Thoracic aorta (tissue), 2 donors: ENCODE data around the gene KCNQ4. TPM values are rescaled to one million over a fixed set of nuclear protein-coding genes. Genes with fewer than 3 reads are reported as not detected.

ENCODE experiments used
- ATAC-seq: fragments of 150-250 bp; one replicate; pipeline ENCODE4 v1.8.0; 2017; ENCODE audit warnings: low read depth; ENCODE audit not compliant: insufficient number of reproducible peaks, low FRiP score
- DNase-seq: peaks from one replicate; pipeline ENCODE4 v3.0.0-alpha.2; 2020; ENCODE audit warnings: low spot score
- H3K27ac ChIP-seq, 2 donors: fragments of 200-600 bp; sonication (generic); 1 replicate in 1 of 2; 2 replicates in 1 of 2; pipeline ENCODE4 v1.5.1; 2016; ENCODE audit warnings: mild to moderate bottlenecking in 2 of 2, moderate library complexity in 2 of 2
- H3K27me3 ChIP-seq: fragments of 200-600 bp; sonication (generic); replicated peaks from 2 replicates; pipeline ENCODE4 v1.6.0; 2016; ENCODE audit warnings: mild to moderate bottlenecking; ENCODE audit not compliant: insufficient read depth
- H3K36me3 ChIP-seq: fragments of 200-600 bp; sonication (generic); one replicate; pipeline ENCODE4 v1.5.1; 2016
- H3K4me1 ChIP-seq, 2 donors: fragments of 200-600 bp; sonication (generic); 1 replicate in 1 of 2; 2 replicates in 1 of 2; pipeline versions ENCODE4 v1.5.1 to v1.6.0; 2016; ENCODE audit warnings: low read depth in 2 of 2, mild to moderate bottlenecking in 1 of 2; ENCODE audit not compliant: control insufficient read depth in 1 of 2
- H3K4me3 ChIP-seq: fragments of 200-600 bp; sonication (generic); 2 replicates; pipeline ENCODE4 v1.5.1; 2016; ENCODE audit warnings: mild to moderate bottlenecking
- H3K9me3 ChIP-seq: fragments of 200-600 bp; sonication (generic); 2 replicates; pipeline ENCODE4 v1.5.1; 2016
- total RNA-seq, 2 donors: library from RNA; depleted of rRNA; stranded (reverse); fragments of >200 nt; gene quantifications; one replicate each; pipeline versions ENCODE4 v1.1.0 to v1.2.3, GENCODE V29; 2016
- TF ChIP-seq, protein P1 (sequence below): fragments of 200-600 bp; sonication (generic); IDR thresholded peaks from one replicate; pipeline ENCODE4 v1.5.1; 2019; ENCODE audit warnings: antibody characterized with exemption

KCNQ4 gene
- total RNA-seq, 2 donors from 2014 or later = 5.7 to 11.5 TPM

DNA sequence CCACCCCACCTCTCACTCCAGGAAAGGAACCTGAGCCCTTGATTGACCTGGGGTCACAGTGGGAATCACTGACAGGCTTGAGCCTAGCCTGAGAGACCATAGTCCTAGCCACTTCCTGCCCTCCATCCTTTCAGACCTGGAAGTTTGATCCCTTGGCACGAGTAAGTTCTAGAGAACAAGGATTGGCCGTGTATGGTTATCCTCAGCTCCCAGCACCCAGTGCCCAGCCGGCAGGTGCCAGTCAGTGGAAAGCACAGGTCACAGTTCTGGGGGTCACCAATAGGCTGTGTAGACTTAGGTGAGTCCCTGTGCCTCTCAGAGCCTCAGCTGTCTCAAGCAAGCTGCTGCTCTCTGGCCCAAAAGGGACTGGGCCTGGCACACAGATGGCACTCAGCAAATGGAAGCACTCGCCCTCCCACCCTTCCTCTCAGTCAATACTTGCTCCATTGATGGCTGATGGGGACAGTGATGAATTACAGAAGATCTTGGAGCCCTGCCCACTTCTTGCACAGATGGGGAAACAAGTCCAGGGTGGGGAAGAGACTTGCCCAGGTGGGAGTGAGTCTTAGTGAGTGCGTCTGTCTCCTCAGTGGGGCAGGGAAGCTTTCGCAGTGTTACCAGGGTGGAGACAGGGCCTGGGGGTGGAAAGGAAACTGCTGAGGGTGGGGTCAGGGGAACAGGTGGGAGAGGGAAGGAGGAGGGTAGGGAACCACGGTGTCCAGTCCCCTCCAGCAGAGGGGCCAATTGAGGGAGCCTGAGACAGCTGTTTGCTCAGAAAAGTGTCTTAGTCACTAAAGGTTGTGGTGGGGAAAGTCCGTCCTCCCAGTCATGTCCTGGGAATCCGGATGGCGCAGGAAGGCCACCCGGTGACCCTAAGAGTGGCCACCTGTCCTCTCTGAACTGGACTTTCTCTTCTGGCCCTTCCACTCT, 2.6 kb upstream of the KCNQ4 start:
- no peaks in the 10 kb centered on the region for H3K9me3 ChIP-seq

DNA sequence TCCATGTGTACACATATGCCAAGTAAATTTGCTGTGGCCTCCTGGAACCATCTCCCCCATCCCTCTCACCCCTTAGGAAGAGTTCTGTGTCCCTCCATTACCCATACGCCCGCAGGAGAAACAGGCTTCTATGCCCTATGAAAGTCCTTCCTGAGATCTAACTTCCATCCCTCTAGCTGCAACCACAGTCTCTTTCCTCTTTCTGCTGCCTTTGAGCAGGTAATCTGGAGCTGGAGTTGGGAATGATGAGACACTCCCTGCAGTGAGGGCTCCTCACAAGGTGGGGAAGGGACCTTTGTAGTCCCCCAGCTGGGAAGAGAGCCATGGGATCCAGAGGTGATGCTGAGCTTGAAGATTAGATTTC, 2.0 kb upstream of the KCNQ4 start:
- Histone ChIP-seq H3K36me3 (no peaks in the 10 kb centered on the region), H3K27ac (no peak overlapping the region), H3K27me3 (no peaks in the 10 kb centered on the region), H3K4me1 (peaks cover 16 to 36% of the 10 kb centered on the region in 2 donors), H3K4me3 (no peak overlapping the region), H3K9me3 (no peaks in the 10 kb centered on the region)
- DNase-seq (no peak), ATAC-seq (no peak)
- TF ChIP-seq, protein P1, sequence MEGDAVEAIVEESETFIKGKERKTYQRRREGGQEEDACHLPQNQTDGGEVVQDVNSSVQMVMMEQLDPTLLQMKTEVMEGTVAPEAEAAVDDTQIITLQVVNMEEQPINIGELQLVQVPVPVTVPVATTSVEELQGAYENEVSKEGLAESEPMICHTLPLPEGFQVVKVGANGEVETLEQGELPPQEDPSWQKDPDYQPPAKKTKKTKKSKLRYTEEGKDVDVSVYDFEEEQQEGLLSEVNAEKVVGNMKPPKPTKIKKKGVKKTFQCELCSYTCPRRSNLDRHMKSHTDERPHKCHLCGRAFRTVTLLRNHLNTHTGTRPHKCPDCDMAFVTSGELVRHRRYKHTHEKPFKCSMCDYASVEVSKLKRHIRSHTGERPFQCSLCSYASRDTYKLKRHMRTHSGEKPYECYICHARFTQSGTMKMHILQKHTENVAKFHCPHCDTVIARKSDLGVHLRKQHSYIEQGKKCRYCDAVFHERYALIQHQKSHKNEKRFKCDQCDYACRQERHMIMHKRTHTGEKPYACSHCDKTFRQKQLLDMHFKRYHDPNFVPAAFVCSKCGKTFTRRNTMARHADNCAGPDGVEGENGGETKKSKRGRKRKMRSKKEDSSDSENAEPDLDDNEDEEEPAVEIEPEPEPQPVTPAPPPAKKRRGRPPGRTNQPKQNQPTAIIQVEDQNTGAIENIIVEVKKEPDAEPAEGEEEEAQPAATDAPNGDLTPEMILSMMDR = no peak

More for the DNA sequence above, 2.6 kb upstream of the KCNQ4 start:
- no peak for DNase-seq
- Histone ChIP-seq H3K27me3 (no peaks in the 10 kb centered on the region), H3K36me3 (no peaks in the 10 kb centered on the region), H3K4me1 (peaks cover 16 to 32% of the 10 kb centered on the region in 2 donors), H3K27ac (no peak overlapping the region), H3K4me3 (no peak overlapping the region)
- TF ChIP-seq, protein P1 = no peak
- no peak for ATAC-seq

GRCh38 chr1:40782371-40782956, 1.1 kb upstream of the KCNQ4 start:
- peak overlapping the region in 1 of 2 donors; percentile 63 for H3K27ac ChIP-seq
- no peak for ATAC-seq
- no peaks in the 10 kb centered on the region for H3K9me3 ChIP-seq
- peak overlapping the region; percentile 81 for H3K4me3 ChIP-seq
- TF ChIP-seq, protein P1 = no peak
- no peak for DNase-seq
- peaks cover 16 to 36% of the 10 kb centered on the region in 2 donors for H3K4me1 ChIP-seq
- H3K27me3 ChIP-seq = no peaks in the 10 kb centered on the region
- H3K36me3 ChIP-seq = no peaks in the 10 kb centered on the region

DNA sequence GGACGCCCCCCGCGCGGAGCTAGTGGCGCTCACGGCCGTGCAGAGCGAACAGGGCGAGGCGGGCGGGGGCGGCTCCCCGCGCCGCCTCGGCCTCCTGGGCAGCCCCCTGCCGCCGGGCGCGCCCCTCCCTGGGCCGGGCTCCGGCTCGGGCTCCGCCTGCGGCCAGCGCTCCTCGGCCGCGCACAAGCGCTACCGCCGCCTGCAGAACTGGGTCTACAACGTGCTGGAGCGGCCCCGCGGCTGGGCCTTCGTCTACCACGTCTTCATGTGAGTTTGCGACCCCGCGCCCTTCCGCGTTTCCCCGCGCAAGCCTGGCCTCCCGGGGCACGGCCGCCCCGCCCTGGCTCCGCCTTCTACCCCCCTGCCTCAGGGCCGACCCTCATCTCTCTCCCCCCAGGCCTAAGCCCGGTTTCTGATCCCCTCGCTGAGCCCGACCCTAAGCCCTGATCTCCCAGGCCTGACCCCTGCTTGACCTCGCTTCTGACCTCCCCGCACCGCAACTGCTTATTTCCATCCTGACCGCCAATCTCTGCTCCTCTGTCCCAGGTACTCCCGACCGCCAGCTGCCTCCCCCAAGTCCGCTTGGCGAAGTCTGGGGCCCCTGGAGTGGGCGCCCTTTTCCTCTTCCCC, 669 bp downstream of the KCNQ4 start:
- H3K27ac ChIP-seq = peak overlapping the region; percentile 75 to 83
- no peak for DNase-seq
- no peak for ATAC-seq
- no peaks in the 10 kb centered on the region for H3K36me3 ChIP-seq
- TF ChIP-seq, protein P1 = no peak
- H3K27me3 ChIP-seq = no peaks in the 10 kb centered on the region
- H3K9me3 ChIP-seq = no peaks in the 10 kb centered on the region
- H3K4me1 ChIP-seq = peaks cover 17 to 48% of the 10 kb centered on the region in 2 donors
- peak overlapping the region; percentile 67 for H3K4me3 ChIP-seq

GRCh38 chr1:40784771-40785151, 1.2 kb downstream of the KCNQ4 start:
- H3K9me3 ChIP-seq = no peaks in the 10 kb centered on the region
- no peak for DNase-seq
- H3K36me3 ChIP-seq = no peaks in the 10 kb centered on the region
- no peaks in the 10 kb centered on the region for H3K27me3 ChIP-seq
- ATAC-seq = no peak
- H3K27ac ChIP-seq = peak overlapping the region; percentile 75 to 83
- H3K4me1 ChIP-seq = peaks cover 22 to 53% of the 10 kb centered on the region in 2 donors
- H3K4me3 ChIP-seq = peak overlapping the region; percentile 67
- TF ChIP-seq, protein P1 = no peak
